Activated CD4-positive, alpha-beta memory T cell treated with anti-CD3 and anti-CD28 coated beads for 36 hours (primary cell): ENCODE measurements around the gene SPACA9. TPM values are rescaled to one million over a fixed set of nuclear protein-coding genes. Genes with fewer than 3 reads are reported as not detected.

Experiments used
- CTCF ChIA-PET: fragments of 350-600 bp; sonication (Branson Sonifier 250); formaldehyde crosslinking; loops from one replicate; lab custom pipeline; 2021; ENCODE audit warnings: antibody characterized with exemption, inconsistent platforms; lab: Charles Lee
- POLR2A ChIA-PET: fragments of 350-600 bp; sonication (Branson Sonifier 250); formaldehyde crosslinking; loops from one replicate; lab custom pipeline; 2021; ENCODE audit warnings: antibody characterized with exemption; lab: Charles Lee
- DNase-seq: peaks from one replicate; pipeline ENCODE4 v3.0.0-alpha.2; 2020
- H3K27ac Mint-ChIP-seq: one replicate; pipeline ENCODE4 v1.8.0; 2021; ENCODE audit warnings: mixed read lengths
- H3K27me3 Mint-ChIP-seq: one replicate; pipeline ENCODE4 v1.8.0; 2021; ENCODE audit warnings: mixed read lengths
- H3K36me3 Mint-ChIP-seq: one replicate; pipeline ENCODE4 v1.8.0; 2021; ENCODE audit warnings: mixed read lengths
- H3K4me1 Mint-ChIP-seq: one replicate; pipeline ENCODE4 v1.8.0; 2021; ENCODE audit warnings: low read depth, mixed read lengths
- H3K4me3 Mint-ChIP-seq: one replicate; pipeline ENCODE4 v1.8.0; 2021; ENCODE audit warnings: mild to moderate bottlenecking, mixed read lengths
- H3K9me3 Mint-ChIP-seq: one replicate; pipeline ENCODE4 v1.8.0; 2021; ENCODE audit warnings: mixed read lengths
- intact Hi-C: fragments of 100-400 bp; cut with micrococcal nuclease; formaldehyde crosslinking; loops from one replicate; pipeline ENCODE4 v1.15.1; 2023
- total RNA-seq, 2 experiments: library from RNA; stranded (reverse); gene quantifications; one replicate each; pipeline ENCODE4 v1.2.3, GENCODE V29; 2021

The SPACA9 gene
- 1 to 10 TPM; 1.8 to 3.6 TPM for total RNA-seq

DNA sequence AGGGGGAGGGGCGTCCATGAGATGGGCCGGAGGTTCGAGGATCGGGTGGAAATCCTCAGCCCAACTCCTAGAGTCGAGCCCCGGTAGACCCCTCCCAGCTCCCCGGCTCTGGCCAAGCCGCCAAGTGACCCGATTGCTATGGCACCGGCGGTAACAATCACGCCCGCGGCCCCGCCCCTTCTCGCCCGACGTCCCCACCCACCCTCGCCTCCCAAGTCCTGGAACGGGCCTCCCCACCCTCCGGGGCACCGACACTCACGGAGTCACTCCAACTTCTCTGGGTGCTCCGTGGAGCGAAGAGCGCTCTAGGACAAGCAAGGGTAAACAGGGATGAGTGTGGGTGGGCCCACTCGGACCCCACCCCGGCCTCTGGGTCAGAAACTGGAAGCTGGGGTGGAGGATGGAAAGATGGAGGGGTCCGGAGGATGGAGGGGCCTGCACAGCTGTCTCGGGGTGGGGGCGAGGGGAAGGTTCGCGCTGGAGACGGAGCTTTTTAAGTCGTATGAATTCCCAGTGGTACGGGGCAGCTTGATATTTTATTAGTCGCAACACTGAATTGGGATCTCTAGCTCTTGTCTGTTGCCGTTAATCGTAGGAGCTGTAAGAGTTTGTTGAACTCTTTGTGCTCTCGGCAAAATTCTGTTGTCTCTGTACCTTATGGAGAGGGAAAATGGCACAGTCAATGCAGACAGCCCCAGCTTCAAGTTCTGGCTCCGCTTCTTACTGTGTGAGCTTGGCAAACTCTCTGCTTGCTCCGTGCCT is at the start of gene SPACA9:
Gene SPACA9, plus strand, starts transcription at position 204 of the 762 bp plus-strand sequence. CDS start 5,050 bp downstream, outside the sequence.
- Mint-ChIP-seq H3K4me3 (peak within 1 kb of the TSS; percentile 73), H3K36me3 (no peaks in the 10 kb centered on the region), H3K27me3 (no peaks in the 10 kb centered on the region), H3K27ac (peak within 1 kb of the TSS; percentile 8), H3K9me3 (no peaks in the 10 kb centered on the region), H3K4me1 (peaks cover 17% of the 10 kb centered on the region)
- ChIA-PET POLR2A (interaction anchor here (1.3 kb wide), 1 partner anchor 209 kb away, joined by 5 read pairs; the partner anchor contains the start of genes DDX31 and GTF3C4), CTCF (interaction anchor here (0.5 to 1.3 kb wide), 2 partner anchors 23 to 110 kb away, joined by 3 to 7 read pairs; no protein-coding TSS in a partner anchor)
- intact Hi-C loops, result loop anchor here (2.0 kb wide), 1 partner anchor 66 kb away; the partner anchor contains the start of gene TSC1
- DNase-seq, result peak; percentile 53

GRCh38 chr9:132832171-132832881 is 46.4 kb upstream of the SPACA9 start:
- no peak overlapping the region for H3K4me3 Mint-ChIP-seq
- H3K9me3 Mint-ChIP-seq, result no peaks in the 10 kb centered on the region
- CTCF ChIA-PET, result no interaction called here
- H3K36me3 Mint-ChIP-seq, result no peaks in the 10 kb centered on the region
- H3K4me1 Mint-ChIP-seq, result no peaks in the 10 kb centered on the region
- no peak overlapping the region for H3K27ac Mint-ChIP-seq
- DNase-seq, result no peak
- peaks cover 12% of the 10 kb centered on the region for H3K27me3 Mint-ChIP-seq
- intact Hi-C loops, result no loop called here
- POLR2A ChIA-PET, result no interaction called here

DNA sequence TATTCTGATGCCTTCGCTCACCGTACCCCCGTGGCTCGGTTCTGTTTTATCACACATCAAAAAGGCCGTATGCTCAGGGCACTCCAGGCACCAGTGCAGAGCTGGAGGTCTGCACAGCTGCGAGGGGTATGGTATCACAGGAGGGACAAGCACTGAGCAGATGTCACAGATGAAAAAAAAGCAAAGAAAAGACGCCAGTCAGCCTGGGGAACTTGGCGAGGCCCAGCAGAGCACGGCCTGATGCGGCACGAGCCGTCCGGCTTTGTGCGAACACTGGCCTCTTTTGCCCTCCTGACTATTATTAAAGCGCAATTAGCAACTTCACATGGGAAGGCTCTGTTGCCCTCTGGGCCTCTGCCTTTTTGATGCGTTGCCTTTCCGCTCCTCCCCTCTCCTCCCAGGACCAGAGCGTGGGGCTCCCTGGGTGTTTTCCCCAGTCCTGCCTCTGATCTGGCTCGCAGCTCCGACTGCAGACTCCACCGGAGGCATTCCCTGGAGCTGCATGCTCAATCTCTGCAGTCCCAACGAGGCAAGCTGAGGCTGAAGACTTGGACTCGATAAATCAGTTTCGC is 45.1 kb upstream of the SPACA9 start:
- intact Hi-C loops, result no loop called here
- no peak overlapping the region for H3K4me3 Mint-ChIP-seq
- H3K4me1 Mint-ChIP-seq, result no peaks in the 10 kb centered on the region
- peaks cover 11% of the 10 kb centered on the region for H3K27me3 Mint-ChIP-seq
- ChIA-PET POLR2A (no interaction called here), CTCF (no interaction called here)
- H3K9me3 Mint-ChIP-seq, result no peaks in the 10 kb centered on the region
- no peaks in the 10 kb centered on the region for H3K36me3 Mint-ChIP-seq
- no peak overlapping the region for H3K27ac Mint-ChIP-seq
- DNase-seq, result no peak

DNA sequence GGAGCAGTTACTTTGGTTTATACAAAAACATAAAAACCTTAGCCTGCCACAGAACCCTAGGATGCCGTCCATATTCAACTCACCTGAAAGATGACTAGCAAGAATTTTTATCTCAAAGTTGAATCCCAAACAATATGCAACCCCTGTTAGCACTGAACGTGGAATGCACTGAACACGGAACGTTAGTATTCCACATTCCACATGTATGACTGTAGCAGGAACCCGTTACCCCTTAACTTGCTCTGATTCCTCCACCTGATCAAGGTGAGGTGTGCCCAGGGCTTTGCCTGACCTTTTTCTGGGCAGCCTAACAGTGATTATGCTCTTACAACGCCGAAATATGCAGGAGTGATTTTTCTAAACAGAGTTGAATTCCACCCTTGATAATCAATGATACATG is 44.4 kb upstream of the SPACA9 start:
- no peak for DNase-seq

GRCh38 chr9:132837501-132838286 is 41.0 kb upstream of the SPACA9 start:
- Mint-ChIP-seq H3K4me1 (no peaks in the 10 kb centered on the region), H3K27me3 (peaks cover 7% of the 10 kb centered on the region), H3K36me3 (no peaks in the 10 kb centered on the region), H3K4me3 (no peak overlapping the region), H3K27ac (no peak overlapping the region), H3K9me3 (no peaks in the 10 kb centered on the region)
- ChIA-PET CTCF (no interaction called here), POLR2A (no interaction called here)
- intact Hi-C loops, result no loop called here
- no peak for DNase-seq

More for the DNA sequence above, 44.4 kb upstream of the SPACA9 start:
- Mint-ChIP-seq H3K27me3 (peaks cover 8% of the 10 kb centered on the region), H3K9me3 (no peaks in the 10 kb centered on the region), H3K27ac (no peak overlapping the region), H3K36me3 (no peaks in the 10 kb centered on the region), H3K4me3 (no peak overlapping the region), H3K4me1 (no peaks in the 10 kb centered on the region)
- ChIA-PET CTCF (no interaction called here), POLR2A (no interaction called here)
- intact Hi-C loops, result no loop called here

- intact Hi-C loops, result no loop called here
- Mint-ChIP-seq H3K36me3 (no peaks in the 10 kb centered on the region), H3K27ac (no peak overlapping the region), H3K9me3 (no peaks in the 10 kb centered on the region), H3K27me3 (peaks cover 7% of the 10 kb centered on the region), H3K4me3 (no peak overlapping the region), H3K4me1 (no peaks in the 10 kb centered on the region)
- ChIA-PET POLR2A (no interaction called here), CTCF (no interaction called here)
- DNase-seq, result no peak
Measured at GRCh38 chr9:132838291-132838690, 40.4 kb upstream of the SPACA9 start.

DNA sequence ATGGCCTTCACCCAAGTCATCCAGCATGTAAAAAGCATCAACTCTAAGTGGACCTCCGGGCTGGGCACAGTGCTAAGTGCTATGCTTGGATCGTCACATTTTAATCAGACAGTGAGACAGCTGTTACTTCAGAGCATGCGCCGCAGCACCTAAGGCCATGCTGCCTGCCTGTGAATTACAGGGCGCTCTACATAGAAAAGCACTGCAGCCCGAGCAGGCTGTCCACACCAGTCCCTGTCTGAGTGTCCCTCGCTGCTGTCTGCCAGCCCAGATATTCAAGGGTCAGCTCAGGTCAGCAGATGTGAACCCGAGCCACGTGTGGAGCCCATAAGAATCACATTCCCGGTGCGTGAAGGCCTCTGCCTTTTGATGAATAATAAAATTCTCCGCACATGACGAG is 37.7 kb upstream of the SPACA9 start:
- POLR2A ChIA-PET, result no interaction called here
- H3K27me3 Mint-ChIP-seq, result peaks cover 5% of the 10 kb centered on the region
- H3K4me3 Mint-ChIP-seq, result no peak overlapping the region
- no peak overlapping the region for H3K27ac Mint-ChIP-seq
- no peaks in the 10 kb centered on the region for H3K4me1 Mint-ChIP-seq
- CTCF ChIA-PET, result no interaction called here
- H3K9me3 Mint-ChIP-seq, result no peaks in the 10 kb centered on the region
- intact Hi-C loops, result no loop called here
- no peak for DNase-seq
- H3K36me3 Mint-ChIP-seq, result no peaks in the 10 kb centered on the region

GRCh38 chr9:132842124-132843044 is 36.3 kb upstream of the SPACA9 start:
- Mint-ChIP-seq H3K36me3 (no peaks in the 10 kb centered on the region), H3K27me3 (peaks cover 3% of the 10 kb centered on the region), H3K4me1 (no peaks in the 10 kb centered on the region), H3K9me3 (no peaks in the 10 kb centered on the region), H3K27ac (no peak overlapping the region), H3K4me3 (no peak overlapping the region)
- no peak for DNase-seq
- ChIA-PET POLR2A (no interaction called here), CTCF (no interaction called here)
- intact Hi-C loops, result no loop called here

DNA sequence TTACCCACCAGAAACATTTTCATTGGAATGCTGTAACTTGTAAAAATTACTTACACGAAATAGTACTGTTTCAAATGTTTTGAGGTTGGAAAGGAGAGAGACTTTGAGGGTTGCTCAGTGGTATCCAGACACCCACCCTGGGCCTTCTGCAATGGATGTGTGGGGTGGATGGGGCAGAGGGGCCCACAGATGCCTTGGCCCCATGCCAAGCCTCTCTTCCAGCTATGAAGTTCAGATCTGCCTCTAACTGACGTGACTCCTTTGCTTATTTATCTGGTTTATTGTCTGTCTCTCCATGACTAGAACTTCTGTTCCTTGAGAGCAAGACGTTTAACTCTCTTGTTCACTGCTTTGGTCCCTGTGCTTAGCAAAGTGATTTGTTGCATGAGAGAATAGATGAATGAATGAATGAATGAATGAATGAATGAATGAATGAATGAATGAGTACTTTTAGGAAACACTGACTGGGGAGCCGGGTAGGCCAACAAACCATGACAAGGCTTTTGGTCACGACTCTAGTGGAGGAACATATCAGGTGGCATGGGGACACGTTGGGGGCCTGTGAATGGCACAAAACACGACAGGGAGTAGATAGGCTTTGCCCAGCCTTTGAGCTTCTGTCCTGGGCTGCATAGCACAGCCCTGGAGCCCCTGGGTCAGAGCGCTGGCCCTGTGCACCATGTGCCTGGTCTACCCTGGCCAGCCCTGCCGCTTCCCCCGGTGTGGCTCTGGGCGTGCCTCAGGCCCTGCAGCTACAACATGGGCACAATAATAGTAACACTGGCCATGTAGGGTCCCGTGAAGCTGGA is 32.4 kb upstream of the SPACA9 start:
- Mint-ChIP-seq H3K4me1 (peaks cover 6% of the 10 kb centered on the region), H3K9me3 (no peaks in the 10 kb centered on the region), H3K36me3 (no peaks in the 10 kb centered on the region), H3K27ac (no peak overlapping the region), H3K4me3 (no peak overlapping the region), H3K27me3 (no peaks in the 10 kb centered on the region)
- CTCF ChIA-PET, result interaction anchor here (0.6 to 1.3 kb wide), 2 partner anchors 56 to 58 kb away, joined by 3 to 7 read pairs; no protein-coding TSS in a partner anchor
- POLR2A ChIA-PET, result interaction anchor here (0.6 kb wide), 1 partner anchor 27 kb away, joined by 4 read pairs; no protein-coding TSS in a partner anchor
- intact Hi-C loops, result loop anchor here (5.0 kb wide), 1 partner anchor 56 kb away; no protein-coding TSS in a partner anchor
- DNase-seq, result no peak

DNA sequence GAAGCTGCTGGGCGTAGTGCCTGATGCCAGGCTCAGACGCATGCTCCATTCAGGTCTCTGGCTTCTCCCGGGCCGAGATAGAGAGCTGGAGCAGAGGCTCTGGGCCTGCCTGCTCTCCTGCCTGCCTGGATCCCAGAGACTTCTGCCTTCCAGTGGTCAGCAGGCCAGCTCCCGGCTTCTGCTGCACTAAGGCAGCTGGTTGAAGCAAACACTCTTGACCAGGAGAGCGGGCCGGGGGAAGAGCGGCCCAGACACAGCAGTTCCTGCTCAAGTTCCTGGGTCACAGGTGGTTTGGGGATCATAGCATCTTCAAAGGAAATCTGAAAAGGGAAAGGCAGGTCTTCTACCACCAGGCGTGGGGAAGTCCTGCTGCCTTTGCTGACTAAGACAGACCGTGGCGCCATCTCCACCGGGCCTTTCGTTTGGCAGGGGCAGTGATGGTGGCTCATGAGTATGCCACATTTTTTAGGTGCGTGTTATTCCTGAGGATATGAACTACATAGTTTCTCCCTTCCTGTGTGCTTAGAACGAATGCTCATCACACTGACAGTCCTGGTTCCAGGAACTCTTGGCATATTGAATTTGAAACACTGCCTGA is 31.7 kb upstream of the SPACA9 start:
- H3K27me3 Mint-ChIP-seq, result no peaks in the 10 kb centered on the region
- no peaks in the 10 kb centered on the region for H3K36me3 Mint-ChIP-seq
- H3K9me3 Mint-ChIP-seq, result no peaks in the 10 kb centered on the region
- CTCF ChIA-PET, result interaction anchor here (0.6 to 1.3 kb wide), 2 partner anchors 55 to 58 kb away, joined by 3 to 7 read pairs; no protein-coding TSS in a partner anchor
- no peak for DNase-seq
- peaks cover 6% of the 10 kb centered on the region for H3K4me1 Mint-ChIP-seq
- H3K4me3 Mint-ChIP-seq, result no peak overlapping the region
- POLR2A ChIA-PET, result interaction anchor here (0.6 kb wide), 1 partner anchor 26 kb away, joined by 4 read pairs; no protein-coding TSS in a partner anchor
- intact Hi-C loops, result loop anchor here (5.0 kb wide), 1 partner anchor 55 kb away; no protein-coding TSS in a partner anchor
- H3K27ac Mint-ChIP-seq, result no peak overlapping the region
